Skeletal muscle satellite cell (primary cell): ENCODE measurements around the gene STIM2.

ENCODE experiments used
- H3K27me3 ChIP-seq: 2 replicates; pipeline ENCODE4 v1.7.0; 2013; ENCODE audit warnings: low read length; ENCODE audit not compliant: control insufficient read depth, insufficient read depth
- H3K36me3 ChIP-seq: 2 replicates; pipeline ENCODE4 v1.7.0; 2013; ENCODE audit warnings: mild to moderate bottlenecking, control low read depth, low read length; ENCODE audit not compliant: insufficient read depth
- H3K4me1 ChIP-seq: 2 replicates; pipeline ENCODE4 v1.7.0; 2013; ENCODE audit warnings: low read length; ENCODE audit not compliant: control insufficient read depth, insufficient read depth
- H3K4me2 ChIP-seq: 2 replicates; pipeline ENCODE4 v1.7.0; 2013; ENCODE audit warnings: mild to moderate bottlenecking, low read length
- H3K4me3 ChIP-seq: 2 replicates; pipeline ENCODE4 v1.7.0; 2013; ENCODE audit warnings: low read length
- H3K9ac ChIP-seq: 2 replicates; pipeline ENCODE4 v1.7.0; 2013; ENCODE audit warnings: mild to moderate bottlenecking, low read depth, low read length, moderate library complexity
- H3K9me3 ChIP-seq: replicated peaks from 2 replicates; pipeline ENCODE4 v1.7.0; 2013; ENCODE audit warnings: mild to moderate bottlenecking, control low read depth, low read length

Gene STIM2

DNA sequence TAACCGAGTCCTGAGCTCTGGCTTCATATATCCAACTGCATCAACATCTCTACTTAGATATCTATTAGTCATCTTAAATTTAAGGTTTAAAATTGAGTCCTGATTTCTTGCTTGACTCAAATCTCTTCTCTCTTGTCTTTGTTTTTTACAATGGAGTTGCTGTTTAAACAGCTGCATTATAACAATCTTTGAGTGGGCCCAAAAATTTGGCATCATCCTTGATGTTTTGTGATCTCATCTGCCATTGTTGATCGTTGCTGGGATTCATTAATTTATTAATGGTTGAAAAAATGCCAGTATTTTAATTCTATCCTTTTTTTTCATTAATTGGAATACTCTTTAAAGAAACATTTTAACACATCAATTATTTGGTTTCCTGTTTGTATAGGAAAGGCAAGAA lies 82.2 kb downstream of the STIM2 start:
- Histone ChIP-seq H3K36me3 (no peaks in the 10 kb centered on the region), H3K27me3 (no peaks in the 10 kb centered on the region), H3K9me3 (no peaks in the 10 kb centered on the region), H3K4me1 (no peaks in the 10 kb centered on the region), H3K9ac (no peak overlapping the region), H3K4me2 (no peak overlapping the region), H3K4me3 (no peak overlapping the region)

DNA sequence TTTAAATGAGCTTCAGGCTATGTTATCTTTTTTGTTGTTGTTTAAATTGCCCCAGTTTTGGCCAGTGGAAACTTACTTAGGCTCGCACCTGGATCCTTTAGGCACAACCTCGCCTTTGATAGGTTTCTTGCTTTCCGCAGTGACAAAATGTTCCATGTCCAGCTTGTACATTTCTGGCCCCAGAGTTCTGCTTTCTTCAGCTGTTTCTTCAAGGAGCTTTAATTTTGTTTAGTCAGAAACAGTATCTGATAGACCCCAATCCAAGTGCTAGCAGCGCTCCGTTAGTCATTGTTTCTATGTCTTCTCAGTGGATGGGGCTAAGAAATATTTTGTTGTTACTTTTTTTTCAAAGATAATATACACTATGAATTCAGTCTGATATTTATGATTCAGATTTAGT lies 82.8 kb downstream of the STIM2 start:
- no peaks in the 10 kb centered on the region for H3K4me1 ChIP-seq
- H3K9ac ChIP-seq, result no peak overlapping the region
- no peaks in the 10 kb centered on the region for H3K27me3 ChIP-seq
- H3K4me2 ChIP-seq, result no peak overlapping the region
- H3K36me3 ChIP-seq, result no peaks in the 10 kb centered on the region
- H3K4me3 ChIP-seq, result no peak overlapping the region
- no peaks in the 10 kb centered on the region for H3K9me3 ChIP-seq

DNA sequence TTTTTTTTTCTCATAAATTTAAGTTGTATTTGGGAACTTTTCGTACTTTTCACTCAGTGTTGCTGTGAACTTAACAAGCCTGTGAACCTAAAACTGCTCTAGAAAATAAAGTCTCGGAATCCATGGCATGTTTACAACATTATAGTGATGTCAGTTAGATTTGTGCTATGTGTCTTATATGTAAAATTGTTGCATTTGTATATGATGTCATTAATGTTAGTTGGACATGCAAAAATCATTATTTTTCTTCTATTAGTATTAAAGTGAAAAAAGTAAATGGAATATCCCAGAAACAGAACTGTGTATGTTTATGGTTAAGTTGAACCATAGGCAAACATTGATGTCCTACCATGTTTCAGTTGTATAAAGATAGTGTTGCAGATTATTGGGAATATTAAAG lies 85.2 kb downstream of the STIM2 start:
- H3K4me1 ChIP-seq, result no peaks in the 10 kb centered on the region
- no peak overlapping the region for H3K4me3 ChIP-seq
- no peaks in the 10 kb centered on the region for H3K27me3 ChIP-seq
- H3K36me3 ChIP-seq, result no peaks in the 10 kb centered on the region
- H3K9ac ChIP-seq, result no peak overlapping the region
- no peak overlapping the region for H3K4me2 ChIP-seq
- no peaks in the 10 kb centered on the region for H3K9me3 ChIP-seq

DNA sequence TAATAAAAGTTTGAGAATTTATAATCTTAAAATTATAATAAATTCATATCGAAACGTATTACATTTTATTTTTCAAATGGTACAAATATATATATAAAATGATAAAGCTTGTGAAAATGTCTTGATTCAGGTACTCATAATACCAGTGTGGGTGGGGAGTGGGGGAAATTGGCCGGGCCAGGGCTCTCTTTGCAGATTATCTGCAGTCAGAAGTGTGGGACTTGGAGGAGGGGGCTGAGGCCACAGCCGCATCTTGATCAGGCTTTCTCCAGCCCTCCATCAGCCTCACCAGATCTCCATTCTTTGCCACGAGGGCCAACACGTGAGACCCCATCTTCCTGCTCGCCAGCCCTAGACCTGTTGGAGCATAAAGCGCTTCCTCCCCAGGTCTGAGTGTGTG lies 86.7 kb downstream of the STIM2 start:
- Histone ChIP-seq H3K9ac (no peak overlapping the region), H3K36me3 (no peaks in the 10 kb centered on the region), H3K9me3 (no peaks in the 10 kb centered on the region), H3K27me3 (no peaks in the 10 kb centered on the region), H3K4me2 (no peak overlapping the region), H3K4me1 (no peaks in the 10 kb centered on the region), H3K4me3 (no peak overlapping the region)

DNA sequence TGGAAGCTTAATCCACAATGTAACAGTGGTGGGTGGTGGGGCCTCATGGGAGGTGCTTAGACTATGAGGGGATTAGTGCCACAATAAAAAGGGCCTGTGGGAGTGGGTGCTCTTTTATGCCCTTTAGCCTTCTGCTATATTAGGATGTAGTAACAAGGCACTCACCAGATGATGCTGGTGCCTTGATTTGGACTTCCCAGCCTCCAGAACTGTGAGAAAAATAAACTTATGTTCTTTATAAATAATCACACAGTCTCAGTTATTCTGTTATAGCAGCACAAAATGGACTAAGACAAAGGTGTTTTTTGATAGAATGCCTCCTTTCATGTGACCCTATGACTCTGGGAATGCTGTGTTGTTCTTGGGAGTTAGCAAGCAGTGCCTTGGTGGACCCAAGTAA lies 89.8 kb downstream of the STIM2 start:
- Histone ChIP-seq H3K9me3 (no peaks in the 10 kb centered on the region), H3K36me3 (no peaks in the 10 kb centered on the region), H3K4me3 (no peak overlapping the region), H3K4me1 (peaks cover 8% of the 10 kb centered on the region), H3K27me3 (no peaks in the 10 kb centered on the region), H3K4me2 (no peak overlapping the region), H3K9ac (no peak overlapping the region)

DNA sequence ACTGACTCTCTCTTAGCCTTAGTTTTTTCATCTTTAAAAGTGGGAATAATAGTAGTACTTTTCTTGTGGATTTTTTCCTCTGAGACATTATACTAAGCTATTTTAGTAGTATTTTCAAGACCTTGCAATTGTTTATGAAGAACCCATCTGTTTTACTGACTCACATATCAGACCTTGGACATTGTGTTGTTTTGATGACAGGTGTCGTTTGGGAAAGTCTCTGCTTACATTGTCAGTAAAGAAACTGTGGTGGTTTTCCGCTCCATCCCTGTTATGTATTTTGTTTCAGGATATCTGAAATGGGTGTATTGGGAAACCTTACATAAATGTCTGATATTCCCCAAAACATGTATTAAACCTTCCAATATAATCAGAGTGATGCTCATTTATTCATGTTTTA lies 92.2 kb downstream of the STIM2 start:
- Histone ChIP-seq H3K27me3 (no peaks in the 10 kb centered on the region), H3K4me2 (no peak overlapping the region), H3K9ac (no peak overlapping the region), H3K9me3 (no peaks in the 10 kb centered on the region), H3K4me3 (no peak overlapping the region), H3K36me3 (no peaks in the 10 kb centered on the region), H3K4me1 (peaks cover 8% of the 10 kb centered on the region)

DNA sequence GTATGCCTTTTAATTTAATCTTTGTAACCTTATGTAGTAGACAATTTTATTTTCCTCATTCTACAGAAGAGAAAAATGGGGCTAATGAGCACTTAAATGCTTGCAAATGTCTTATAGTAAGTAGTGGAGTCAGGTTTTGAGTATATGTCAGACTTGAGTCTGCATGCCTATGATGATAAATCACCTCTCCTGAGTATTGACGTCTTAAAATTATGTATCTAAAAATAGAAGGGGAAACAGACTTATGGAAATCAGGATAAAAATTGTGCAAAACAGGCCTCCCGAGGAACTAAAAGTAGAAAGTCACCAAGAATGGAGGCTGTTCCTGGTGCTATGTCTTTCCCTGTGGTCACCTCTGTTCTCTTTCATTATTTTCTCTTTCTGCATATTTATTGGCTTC lies 92.7 kb downstream of the STIM2 start:
- H3K9me3 ChIP-seq, result no peaks in the 10 kb centered on the region
- H3K36me3 ChIP-seq, result no peaks in the 10 kb centered on the region
- H3K4me2 ChIP-seq, result no peak overlapping the region
- no peak overlapping the region for H3K4me3 ChIP-seq
- no peak overlapping the region for H3K9ac ChIP-seq
- H3K27me3 ChIP-seq, result no peaks in the 10 kb centered on the region
- H3K4me1 ChIP-seq, result peaks cover 8% of the 10 kb centered on the region

DNA sequence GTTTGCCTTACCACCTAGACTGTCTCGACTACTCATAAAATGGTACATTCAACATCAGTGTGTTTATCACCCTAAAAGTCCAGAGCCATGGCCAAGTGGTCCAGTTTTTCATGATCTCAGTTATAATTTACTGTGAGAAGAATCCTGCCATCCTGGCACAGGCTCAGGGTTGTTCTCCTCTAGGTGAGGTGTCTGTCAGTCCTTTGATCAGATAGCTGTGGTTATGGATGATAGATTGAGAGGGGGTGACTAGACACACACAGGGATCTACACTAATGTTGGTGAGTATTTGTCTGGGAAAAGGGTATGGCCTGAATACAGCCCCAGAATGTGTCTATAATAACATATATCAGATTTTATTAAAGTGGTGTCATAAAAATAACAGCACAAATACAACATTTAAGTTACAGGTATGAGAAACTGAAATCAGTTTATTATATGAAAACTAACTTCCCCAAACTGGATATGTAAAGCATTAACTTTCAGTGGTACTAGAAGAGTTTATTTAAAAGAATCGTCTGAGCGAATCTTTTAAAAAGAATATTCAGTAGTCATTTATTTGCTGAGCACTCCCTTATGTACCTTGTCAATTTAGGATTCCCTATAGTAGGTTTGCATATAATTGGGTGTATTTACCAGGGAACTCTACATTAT lies 93.3 kb downstream of the STIM2 start:
- Histone ChIP-seq H3K4me1 (peaks cover 8% of the 10 kb centered on the region), H3K9me3 (no peaks in the 10 kb centered on the region), H3K36me3 (peaks cover 1% of the 10 kb centered on the region), H3K4me2 (no peak overlapping the region), H3K4me3 (no peak overlapping the region), H3K9ac (no peak overlapping the region), H3K27me3 (no peaks in the 10 kb centered on the region)

DNA sequence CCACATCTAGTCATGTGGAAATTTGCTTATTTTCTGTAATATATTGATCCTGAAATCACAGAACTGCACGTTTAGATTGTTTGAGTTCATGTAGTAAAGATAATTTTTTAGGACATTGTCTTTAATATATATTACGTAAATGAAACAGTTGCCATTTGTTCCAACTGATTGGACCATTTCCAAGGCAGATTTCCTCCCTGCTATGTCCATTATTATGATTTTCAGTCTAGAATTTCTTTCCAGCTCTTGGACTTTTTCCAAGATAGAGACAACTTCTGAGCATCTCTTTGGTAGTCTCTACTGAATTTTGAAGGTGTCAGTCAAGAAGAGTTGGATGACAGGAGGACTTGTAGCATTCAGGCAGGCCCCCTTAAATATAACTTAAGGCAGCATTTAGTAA lies 94.6 kb downstream of the STIM2 start:
- H3K36me3 ChIP-seq, result peaks cover 6% of the 10 kb centered on the region
- H3K4me3 ChIP-seq, result no peak overlapping the region
- no peak overlapping the region for H3K4me2 ChIP-seq
- H3K27me3 ChIP-seq, result no peaks in the 10 kb centered on the region
- H3K9ac ChIP-seq, result no peak overlapping the region
- no peaks in the 10 kb centered on the region for H3K9me3 ChIP-seq
- H3K4me1 ChIP-seq, result peaks cover 8% of the 10 kb centered on the region

DNA sequence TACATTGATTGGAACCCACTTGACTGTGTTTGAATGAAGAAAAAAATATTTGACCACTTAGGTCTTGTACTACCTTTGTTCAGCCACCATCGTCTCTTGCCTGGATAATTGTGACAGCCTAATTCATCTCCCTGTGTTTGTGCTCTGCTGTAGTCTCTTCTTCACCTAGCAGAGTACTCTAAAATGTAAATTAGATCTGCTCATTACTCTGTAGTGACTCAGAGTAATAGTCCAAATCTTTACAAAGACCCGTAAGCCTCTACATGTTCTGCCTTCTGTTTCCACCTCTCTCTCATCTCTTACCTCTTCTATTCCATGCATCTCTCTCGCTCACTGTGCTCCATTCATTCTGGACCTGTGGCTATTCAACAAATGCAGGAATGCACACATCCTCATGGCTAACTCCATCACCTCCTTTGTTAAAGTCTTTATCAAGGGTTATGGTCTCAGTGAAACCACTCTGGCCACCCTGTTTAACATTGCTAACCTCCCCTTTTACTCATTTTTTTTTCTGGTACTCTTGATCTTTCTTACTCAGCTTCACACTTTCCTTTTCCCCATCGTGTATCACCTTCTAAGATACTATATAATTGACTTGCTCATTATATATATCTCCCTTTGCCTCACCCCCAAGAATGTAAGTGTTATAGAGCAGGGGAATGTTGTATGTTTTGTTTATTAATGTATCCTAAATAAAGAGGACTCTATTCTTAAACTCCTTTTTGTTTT lies 98.4 kb downstream of the STIM2 start:
- Histone ChIP-seq H3K36me3 (peaks cover 6% of the 10 kb centered on the region), H3K27me3 (no peaks in the 10 kb centered on the region), H3K4me2 (no peak overlapping the region), H3K4me1 (peaks cover 4% of the 10 kb centered on the region), H3K4me3 (no peak overlapping the region), H3K9ac (no peak overlapping the region), H3K9me3 (no peaks in the 10 kb centered on the region)

DNA sequence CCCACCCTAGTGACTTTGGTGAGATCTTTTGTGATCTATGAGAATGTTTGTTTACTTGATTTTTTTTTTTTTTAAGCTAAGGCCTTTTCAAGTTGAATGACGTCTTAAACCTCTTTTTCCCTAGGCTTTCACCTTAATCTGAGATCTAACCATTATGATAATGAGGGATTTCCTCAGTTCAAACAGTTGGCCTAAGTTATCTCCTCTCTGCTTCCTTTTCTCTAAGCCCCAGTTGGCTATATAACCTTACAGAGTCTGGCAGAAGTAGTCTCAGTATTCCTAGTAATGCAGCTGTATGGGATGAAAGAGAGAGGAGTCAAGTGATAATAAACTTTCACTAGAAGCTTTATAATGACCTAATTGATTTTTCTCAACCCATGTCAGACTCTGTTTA lies 99.0 kb downstream of the STIM2 start:
- Histone ChIP-seq H3K9ac (no peak overlapping the region), H3K27me3 (no peaks in the 10 kb centered on the region)

DNA sequence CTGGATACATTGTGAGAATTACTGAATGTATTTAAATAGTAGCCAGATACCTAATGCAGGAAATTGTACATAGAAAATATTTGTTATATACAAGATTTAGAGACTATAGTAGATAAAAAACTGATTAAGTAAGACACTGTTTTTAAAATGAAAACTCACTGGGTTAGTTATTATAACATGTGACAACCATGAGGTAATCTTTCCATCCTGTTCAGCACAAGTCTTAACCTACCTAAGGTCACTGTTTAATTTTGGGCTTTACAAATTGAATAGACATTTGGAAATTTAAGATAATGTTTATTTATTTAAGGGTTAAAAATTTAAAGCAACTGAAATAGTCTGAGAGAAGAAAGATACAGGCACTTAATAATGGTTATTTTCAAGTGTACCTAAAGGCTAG lies 102.1 kb downstream of the STIM2 start:
- Histone ChIP-seq H3K9ac (no peak overlapping the region), H3K36me3 (peaks cover 6% of the 10 kb centered on the region), H3K27me3 (no peaks in the 10 kb centered on the region), H3K4me2 (no peak overlapping the region), H3K4me1 (peaks cover 13% of the 10 kb centered on the region), H3K4me3 (no peak overlapping the region), H3K9me3 (no peaks in the 10 kb centered on the region)

More for the DNA sequence above, 99.0 kb downstream of the STIM2 start:
- H3K4me2 ChIP-seq, result no peak overlapping the region
- H3K36me3 ChIP-seq, result peaks cover 6% of the 10 kb centered on the region
- no peaks in the 10 kb centered on the region for H3K9me3 ChIP-seq
- H3K4me1 ChIP-seq, result peaks cover 9% of the 10 kb centered on the region
- no peak overlapping the region for H3K4me3 ChIP-seq
